Upper lobe of right lung (tissue), 1 donor: ENCODE data around the gene UTP14C. TPM values are rescaled to one million over a fixed set of nuclear protein-coding genes. Genes with fewer than 3 reads are reported as not detected.

Experiments used
- ATAC-seq: fragments of 200-7000 bp; cut with Tn5 transposase; one replicate; pipeline ENCODE4 v1.9.1; 2020; ENCODE audit warnings: mild to moderate bottlenecking, moderate library complexity
- DNase-seq: peaks from one replicate; pipeline ENCODE4 v3.0.0-alpha.2; 2020
- H3K27ac ChIP-seq: fragments of 200-600 bp; one replicate; pipeline ENCODE4 v1.8.0; 2022
- H3K27me3 ChIP-seq: fragments of 200-600 bp; one replicate; pipeline ENCODE4 v1.8.0; 2022; ENCODE audit warnings: mild to moderate bottlenecking
- H3K36me3 ChIP-seq: fragments of 200-600 bp; one replicate; pipeline ENCODE4 v1.8.0; 2022
- H3K4me1 ChIP-seq: fragments of 200-600 bp; one replicate; pipeline ENCODE4 v1.8.0; 2022
- H3K4me3 ChIP-seq: fragments of 200-600 bp; one replicate; pipeline ENCODE4 v1.8.0; 2022; ENCODE audit warnings: mild to moderate bottlenecking
- H3K9me3 ChIP-seq: fragments of 200-600 bp; one replicate; pipeline ENCODE4 v1.8.0; 2022
- intact Hi-C: fragments of 100-400 bp; cut with DNase I; formaldehyde crosslinking; loops from one replicate; pipeline ENCODE4 v1.11.0; 2022
- total RNA-seq: library from RNA; stranded (reverse); fragmentation: NEBNext Ultra II Directional; extraction: Animal tissue kit (Norgen Biotek cat#: 25700); gene quantifications from one replicate; pipeline ENCODE4 v1.2.1, GENCODE V29; 2021
- TF ChIP-seq, protein P1 (sequence below): fragments of 200-600 bp; IDR thresholded peaks from one replicate; pipeline ENCODE4 v1.8.0; 2022; ENCODE audit warnings: antibody characterized with exemption
- donor health status: DM: no; HTN: yes; CAD: no; lungs with severe emphysema.

UTP14C gene
- total RNA-seq, 1 donor from 2014 or later: 20.5 TPM

DNA sequence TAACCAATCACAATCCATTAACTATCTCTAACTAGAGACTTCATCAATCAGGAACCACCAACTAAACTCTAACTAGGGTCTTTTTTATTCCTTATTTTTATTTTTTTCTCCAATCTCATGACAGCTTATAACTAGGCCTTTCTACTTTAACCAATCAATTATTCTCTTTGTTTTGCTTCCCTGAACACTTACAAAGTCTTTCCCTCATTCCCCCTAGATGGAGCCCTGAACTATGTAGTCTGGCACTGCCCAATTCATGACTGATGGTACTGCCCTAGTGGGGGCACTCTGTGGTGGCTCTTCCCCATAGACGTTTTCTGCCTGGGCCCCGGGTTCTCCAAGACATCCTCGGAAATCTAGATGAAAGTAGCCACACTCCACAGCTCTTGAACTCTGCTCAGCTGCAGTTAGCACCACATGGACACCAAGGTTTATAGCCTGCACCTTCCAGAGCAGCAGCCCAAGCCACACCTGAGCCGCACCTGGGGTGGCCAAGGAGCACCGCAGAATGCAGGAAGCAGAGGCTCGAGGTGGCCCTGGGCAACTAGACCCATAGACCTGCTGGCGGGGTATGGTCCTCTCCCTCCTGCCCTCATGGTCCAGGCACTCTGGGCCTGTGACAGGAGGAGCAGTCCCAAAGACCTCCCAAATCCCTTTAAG lies 19.9 kb upstream of the UTP14C start:
- intact Hi-C loops: no loop called here
- TF ChIP-seq, protein P1, sequence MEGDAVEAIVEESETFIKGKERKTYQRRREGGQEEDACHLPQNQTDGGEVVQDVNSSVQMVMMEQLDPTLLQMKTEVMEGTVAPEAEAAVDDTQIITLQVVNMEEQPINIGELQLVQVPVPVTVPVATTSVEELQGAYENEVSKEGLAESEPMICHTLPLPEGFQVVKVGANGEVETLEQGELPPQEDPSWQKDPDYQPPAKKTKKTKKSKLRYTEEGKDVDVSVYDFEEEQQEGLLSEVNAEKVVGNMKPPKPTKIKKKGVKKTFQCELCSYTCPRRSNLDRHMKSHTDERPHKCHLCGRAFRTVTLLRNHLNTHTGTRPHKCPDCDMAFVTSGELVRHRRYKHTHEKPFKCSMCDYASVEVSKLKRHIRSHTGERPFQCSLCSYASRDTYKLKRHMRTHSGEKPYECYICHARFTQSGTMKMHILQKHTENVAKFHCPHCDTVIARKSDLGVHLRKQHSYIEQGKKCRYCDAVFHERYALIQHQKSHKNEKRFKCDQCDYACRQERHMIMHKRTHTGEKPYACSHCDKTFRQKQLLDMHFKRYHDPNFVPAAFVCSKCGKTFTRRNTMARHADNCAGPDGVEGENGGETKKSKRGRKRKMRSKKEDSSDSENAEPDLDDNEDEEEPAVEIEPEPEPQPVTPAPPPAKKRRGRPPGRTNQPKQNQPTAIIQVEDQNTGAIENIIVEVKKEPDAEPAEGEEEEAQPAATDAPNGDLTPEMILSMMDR: no peak

DNA sequence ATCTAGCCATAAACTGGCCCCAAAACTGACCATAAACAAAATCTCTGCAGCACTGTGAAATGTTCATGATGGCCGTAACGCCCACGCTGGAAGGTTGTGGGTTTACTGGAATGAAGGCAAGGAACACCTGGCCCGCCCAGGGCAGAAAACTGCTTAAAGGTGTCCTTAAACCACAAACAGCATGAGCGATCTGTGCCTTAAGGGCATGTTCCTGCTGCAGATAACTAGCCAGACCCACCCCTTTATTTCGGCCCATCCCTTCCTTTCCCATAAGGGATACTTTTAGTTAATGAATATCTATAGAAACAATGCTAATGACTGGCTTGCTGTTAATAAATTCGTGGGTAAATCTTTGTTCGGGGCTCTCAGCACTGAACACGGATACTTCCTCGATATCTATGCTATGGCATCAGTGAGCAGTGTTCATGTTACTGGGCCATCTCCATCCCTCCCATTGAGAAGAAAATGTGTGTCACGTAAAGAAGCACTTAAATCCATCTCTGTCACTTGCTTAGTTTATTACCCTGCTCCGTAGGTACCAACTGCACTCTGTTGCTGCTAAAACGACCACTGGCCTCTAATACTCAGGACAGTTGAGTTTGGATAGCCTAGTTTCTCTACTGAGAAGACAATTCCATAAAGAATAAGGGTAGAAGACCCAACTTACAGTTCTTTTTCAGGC lies 18.5 kb upstream of the UTP14C start:
- H3K27me3 ChIP-seq: no peaks in the 10 kb centered on the region
- H3K27ac ChIP-seq: no peak overlapping the region
- no peak overlapping the region for H3K4me3 ChIP-seq
- H3K36me3 ChIP-seq: no peaks in the 10 kb centered on the region
- ATAC-seq (no peak), DNase-seq (no peak)
- TF ChIP-seq, protein P1: no peak
- peaks cover 4% of the 10 kb centered on the region for H3K4me1 ChIP-seq
- intact Hi-C loops: no loop called here
- H3K9me3 ChIP-seq: no peaks in the 10 kb centered on the region

More for the DNA sequence above, 19.9 kb upstream of the UTP14C start:
- Histone ChIP-seq H3K36me3 (no peaks in the 10 kb centered on the region), H3K27me3 (no peaks in the 10 kb centered on the region), H3K9me3 (no peaks in the 10 kb centered on the region), H3K27ac (no peak overlapping the region), H3K4me3 (no peak overlapping the region), H3K4me1 (no peaks in the 10 kb centered on the region)
- no peak for DNase-seq
- ATAC-seq: no peak

DNA sequence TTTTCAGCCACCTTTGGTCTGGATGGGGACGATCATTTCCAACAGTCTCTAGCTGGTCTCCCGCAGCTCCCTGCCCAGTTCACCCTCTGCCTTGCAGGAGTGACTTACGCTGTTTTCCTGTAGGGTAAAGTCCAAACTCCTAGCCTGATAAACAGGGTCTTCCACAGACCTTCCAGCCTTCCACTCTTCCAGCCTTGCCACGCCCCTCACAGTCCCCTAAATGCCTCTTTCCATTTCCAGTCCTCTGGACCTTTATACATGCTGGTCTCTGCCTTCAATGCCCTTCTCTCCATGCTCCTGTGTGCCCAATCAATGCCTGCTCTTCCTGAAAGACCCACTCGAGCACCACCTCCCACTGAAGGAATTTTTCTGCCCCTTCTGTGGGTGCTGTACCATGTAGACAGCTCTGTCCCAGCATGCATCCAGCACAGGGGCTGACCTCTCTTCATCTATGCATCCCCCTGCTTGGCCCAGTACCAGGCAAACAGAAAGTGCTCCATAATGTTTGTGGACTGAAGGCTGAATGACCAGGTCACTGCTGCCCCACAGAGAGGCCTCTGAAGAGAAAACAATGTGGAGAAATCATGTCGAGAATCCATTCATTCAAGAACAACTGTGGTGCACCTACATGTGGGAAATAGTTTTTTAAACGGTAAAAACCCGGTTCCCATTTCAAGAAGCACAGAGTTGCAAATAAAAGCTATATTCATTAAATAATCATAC lies 17.8 kb upstream of the UTP14C start:
- H3K36me3 ChIP-seq: no peaks in the 10 kb centered on the region
- ATAC-seq (no peak), DNase-seq (no peak)
- no peaks in the 10 kb centered on the region for H3K27me3 ChIP-seq
- no peak overlapping the region for H3K27ac ChIP-seq
- H3K4me1 ChIP-seq: peaks cover 5% of the 10 kb centered on the region
- intact Hi-C loops: no loop called here
- H3K9me3 ChIP-seq: no peaks in the 10 kb centered on the region
- H3K4me3 ChIP-seq: no peak overlapping the region
- TF ChIP-seq, protein P1: no peak

DNA sequence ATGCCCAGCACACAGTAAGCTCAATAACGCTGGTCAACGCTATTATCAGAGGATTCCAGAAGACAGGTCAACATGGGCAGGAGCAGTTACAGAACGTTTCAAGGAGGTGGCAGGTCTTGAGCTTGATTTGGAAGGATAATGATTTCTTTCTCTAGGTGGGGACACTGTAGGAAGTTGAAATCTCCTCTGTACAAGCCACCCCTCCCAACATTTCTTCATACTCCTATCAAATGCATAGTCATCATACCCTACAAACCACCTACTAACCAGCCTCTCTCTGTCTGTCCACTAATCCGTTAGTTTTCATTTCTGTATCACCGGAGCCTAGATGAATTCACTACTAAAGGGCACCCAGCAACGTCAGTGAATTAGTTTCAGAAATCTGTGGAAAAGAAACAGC lies 14.5 kb upstream of the UTP14C start:
- H3K4me3 ChIP-seq: no peak overlapping the region
- peaks cover 18% of the 10 kb centered on the region for H3K4me1 ChIP-seq
- TF ChIP-seq, protein P1: no peak
- H3K9me3 ChIP-seq: no peaks in the 10 kb centered on the region
- DNase-seq (no peak), ATAC-seq (no peak)
- no peaks in the 10 kb centered on the region for H3K36me3 ChIP-seq
- intact Hi-C loops: no loop called here
- no peak overlapping the region for H3K27ac ChIP-seq
- H3K27me3 ChIP-seq: no peaks in the 10 kb centered on the region

DNA sequence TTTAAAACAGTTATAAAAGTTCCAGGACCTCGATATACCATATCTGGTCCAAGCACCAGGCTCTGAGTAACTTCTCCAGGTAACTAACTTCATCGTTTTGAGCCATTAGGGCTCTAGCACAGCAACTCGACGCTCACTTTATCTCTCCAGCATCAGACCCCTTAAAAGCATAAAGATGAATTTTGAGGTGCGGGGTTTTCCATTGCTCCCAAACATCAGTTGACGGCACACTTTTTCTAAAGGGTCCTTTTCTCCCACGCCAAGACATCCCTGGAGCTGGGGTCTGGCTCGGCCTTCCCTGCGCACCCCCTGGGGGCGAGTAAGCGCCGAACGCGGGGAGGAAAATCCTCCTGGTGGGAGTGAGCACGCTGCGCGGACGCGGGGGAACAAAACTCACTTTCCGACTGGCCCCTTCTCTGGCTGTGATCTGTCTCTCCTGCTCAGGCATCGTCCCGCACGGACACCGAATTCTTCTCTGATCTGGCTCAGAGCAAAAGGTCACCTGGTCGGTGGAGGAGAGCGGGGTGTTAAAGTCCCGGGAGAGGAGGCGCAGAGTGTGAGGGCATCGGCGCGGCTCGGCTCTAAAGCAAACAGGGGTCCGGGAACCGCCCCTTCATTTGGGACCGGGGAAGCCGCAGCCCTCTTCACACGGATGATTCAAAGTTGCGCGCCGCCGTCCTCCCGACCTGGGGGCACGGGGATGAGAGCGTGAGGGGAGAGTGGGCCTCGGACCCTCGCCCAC lies 13.4 kb upstream of the UTP14C start, which contains the start of gene ATP7B:
Gene ATP7B (minus strand): TSS at position 561 of the 742 bp plus-strand sequence. CDS start 113 bp downstream, at position 448.
- peak within 1 kb of the TSS; percentile 84 for H3K4me3 ChIP-seq
- intact Hi-C loops: no loop called here
- peak within 1 kb of the TSS; percentile 83 for H3K27ac ChIP-seq
- H3K36me3 ChIP-seq: no peaks in the 10 kb centered on the region
- TF ChIP-seq, protein P1: no peak
- no peaks in the 10 kb centered on the region for H3K9me3 ChIP-seq
- ATAC-seq (peak; percentile 18), DNase-seq (no peak)
- H3K4me1 ChIP-seq: peaks cover 18% of the 10 kb centered on the region
- no peaks in the 10 kb centered on the region for H3K27me3 ChIP-seq
